Measurements from ENCODE around the gene TENM4.

TENM4 gene

DNA sequence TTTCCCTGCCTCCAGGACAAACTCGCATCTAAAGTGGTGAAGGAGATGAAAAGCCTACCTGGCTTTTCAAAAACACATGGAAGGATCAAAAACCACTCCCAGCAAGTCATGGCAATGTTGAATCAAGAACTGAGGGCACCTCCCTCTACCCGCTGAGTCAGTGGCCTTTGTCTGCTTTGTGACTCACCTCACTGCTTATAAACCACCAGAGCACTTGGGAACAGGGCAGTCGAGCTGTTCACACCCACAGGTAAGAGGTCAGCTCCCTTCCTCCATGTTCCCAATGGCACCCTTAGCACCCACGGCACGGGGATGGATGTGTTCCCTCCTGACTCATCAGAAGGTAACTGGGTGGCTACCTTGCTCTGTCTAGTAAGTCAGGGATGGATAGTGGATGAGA, 21.7 kb downstream of the TENM4 start:
- TF ChIP-seq, protein P1, sequence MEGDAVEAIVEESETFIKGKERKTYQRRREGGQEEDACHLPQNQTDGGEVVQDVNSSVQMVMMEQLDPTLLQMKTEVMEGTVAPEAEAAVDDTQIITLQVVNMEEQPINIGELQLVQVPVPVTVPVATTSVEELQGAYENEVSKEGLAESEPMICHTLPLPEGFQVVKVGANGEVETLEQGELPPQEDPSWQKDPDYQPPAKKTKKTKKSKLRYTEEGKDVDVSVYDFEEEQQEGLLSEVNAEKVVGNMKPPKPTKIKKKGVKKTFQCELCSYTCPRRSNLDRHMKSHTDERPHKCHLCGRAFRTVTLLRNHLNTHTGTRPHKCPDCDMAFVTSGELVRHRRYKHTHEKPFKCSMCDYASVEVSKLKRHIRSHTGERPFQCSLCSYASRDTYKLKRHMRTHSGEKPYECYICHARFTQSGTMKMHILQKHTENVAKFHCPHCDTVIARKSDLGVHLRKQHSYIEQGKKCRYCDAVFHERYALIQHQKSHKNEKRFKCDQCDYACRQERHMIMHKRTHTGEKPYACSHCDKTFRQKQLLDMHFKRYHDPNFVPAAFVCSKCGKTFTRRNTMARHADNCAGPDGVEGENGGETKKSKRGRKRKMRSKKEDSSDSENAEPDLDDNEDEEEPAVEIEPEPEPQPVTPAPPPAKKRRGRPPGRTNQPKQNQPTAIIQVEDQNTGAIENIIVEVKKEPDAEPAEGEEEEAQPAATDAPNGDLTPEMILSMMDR (IDR thresholded peaks at IDR 0.05; ENCODE audit: low read depth, low read length): no peak
- DNase-seq (ENCODE audit: extremely low read depth, low read depth): no peak

GRCh38 chr11:79418241-79418640, 22.6 kb downstream of the TENM4 start:
- TF ChIP-seq, protein P1 (IDR thresholded peaks at IDR 0.05; ENCODE audit: low read depth, low read length): no peak
- DNase-seq (ENCODE audit: extremely low read depth, low read depth): no peak

DNA sequence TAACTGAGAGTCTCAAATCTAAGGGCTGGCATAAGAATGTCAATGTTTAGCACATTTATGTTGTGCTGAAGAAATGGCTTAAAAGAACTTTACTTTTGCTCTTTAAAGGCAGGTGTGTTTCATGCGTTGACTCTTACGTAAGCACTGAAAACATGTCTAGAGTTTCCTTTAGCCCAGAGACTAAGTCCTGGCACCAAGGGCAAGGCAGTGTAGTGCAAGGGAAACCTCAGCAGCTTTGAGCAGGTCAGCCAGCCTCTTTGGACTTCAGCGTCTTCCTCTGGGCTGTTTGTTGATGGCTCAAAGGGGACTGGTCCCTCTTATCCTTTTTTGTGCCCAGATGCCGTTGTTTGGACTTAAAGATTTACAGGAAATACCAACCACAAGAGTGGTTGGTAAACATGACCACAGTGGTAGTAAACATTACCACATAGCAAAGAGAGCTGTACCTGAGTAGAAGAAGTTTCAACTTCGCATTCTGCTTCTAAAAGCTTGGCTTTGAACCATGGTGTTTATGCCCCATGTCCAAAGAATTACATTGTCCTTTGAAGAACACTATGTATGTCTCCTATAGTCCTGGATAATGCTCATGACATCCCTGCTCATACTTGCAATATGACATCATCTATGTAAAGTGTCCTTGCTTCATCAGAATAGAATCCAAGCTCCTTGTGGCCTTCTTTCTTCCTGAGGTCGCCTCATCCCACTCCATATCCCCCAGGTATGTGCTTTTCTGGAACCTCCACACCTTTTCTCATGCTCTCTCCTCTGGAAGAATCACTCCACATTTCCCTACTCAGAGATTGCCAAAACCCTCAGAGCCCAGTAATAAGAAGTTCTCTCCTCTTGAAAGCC, 23.5 kb downstream of the TENM4 start:
- DNase-seq (ENCODE audit: extremely low read depth, low read depth): no peak
- TF ChIP-seq, protein P1 (IDR thresholded peaks at IDR 0.05; ENCODE audit: low read depth, low read length): no peak

GRCh38 chr11:79415912-79416311, 24.9 kb downstream of the TENM4 start:
- DNase-seq (ENCODE audit: extremely low read depth, low read depth): no peak
- TF ChIP-seq, protein P1 (IDR thresholded peaks at IDR 0.05; ENCODE audit: low read depth, low read length): no peak

GRCh38 chr11:79415411-79415810, 25.4 kb downstream of the TENM4 start:
- DNase-seq (ENCODE audit: extremely low read depth, low read depth): no peak
- TF ChIP-seq, protein P1 (IDR thresholded peaks at IDR 0.05; ENCODE audit: low read depth, low read length): no peak

DNA sequence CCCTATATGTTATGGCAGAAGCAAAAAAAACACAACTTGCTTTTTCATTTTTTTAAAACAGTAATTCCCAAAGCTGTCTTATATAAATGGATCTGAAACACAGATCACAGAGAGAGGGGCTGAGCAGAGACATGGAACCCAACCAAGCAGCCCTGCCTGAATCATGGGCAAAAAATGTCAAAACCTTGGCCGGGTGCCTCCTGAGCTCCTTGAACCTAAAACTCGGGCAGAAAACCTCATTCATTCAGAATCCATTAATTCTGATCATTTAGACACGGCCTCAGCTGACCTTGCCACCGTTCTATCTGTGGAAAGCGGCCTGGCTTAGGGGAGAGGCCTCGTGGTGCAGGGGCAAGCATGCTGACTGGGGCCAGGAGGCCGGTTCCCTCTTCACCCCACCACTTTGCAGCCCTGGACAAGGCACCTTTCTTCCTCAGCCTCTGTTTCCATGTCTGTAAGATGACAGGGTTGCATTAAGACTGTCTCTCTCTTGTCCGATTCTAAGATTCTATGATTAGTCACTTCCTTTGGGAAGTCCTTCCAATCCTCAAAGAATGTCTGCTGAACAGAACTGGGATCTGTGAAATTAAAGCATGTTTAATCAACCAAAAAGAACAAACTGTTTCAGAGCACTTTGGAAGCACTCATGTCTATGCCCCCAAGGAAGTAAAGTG, 26.0 kb downstream of the TENM4 start:
- TF ChIP-seq, protein P1 (IDR thresholded peaks at IDR 0.05; ENCODE audit: low read depth, low read length): no peak
- peak; percentile 28 for DNase-seq (ENCODE audit: extremely low read depth, low read depth)

GRCh38 chr11:79414041-79414440, 26.8 kb downstream of the TENM4 start:
- no peak for DNase-seq (ENCODE audit: extremely low read depth, low read depth)
- TF ChIP-seq, protein P1 (IDR thresholded peaks at IDR 0.05; ENCODE audit: low read depth, low read length): no peak

All from AG09319 (cell line).